SK-N-SH (cell line): ENCODE measurements around the gene RALGDS. TPM values are rescaled to one million over a fixed set of nuclear protein-coding genes. Genes with fewer than 3 reads are reported as not detected.
A peak's percentile ranks its signal among the peaks of the same experiment; 100 is the strongest.

Experiments
- CTCF ChIA-PET: fragments of 300-600, 350-600 bp; formaldehyde crosslinking; extraction: SDS; loops from one replicate; lab custom pipeline; 2021; lab: Yijun Ruan, JAX
- POLR2A ChIA-PET: fragments of 350-600 bp; sonication (Branson Sonifier 250); formaldehyde crosslinking; extraction: SDS; loops from one replicate; lab custom pipeline; 2020; ENCODE audit warnings: antibody characterized with exemption, inconsistent platforms; lab: Yijun Ruan, JAX
- DNase-seq: peaks from one replicate; pipeline ENCODE4 v3.0.0; 2012
- H2AFZ ChIP-seq: fragments of 200-600 bp; sonication (generic); 2 replicates; pipeline ENCODE4 v1.8.1; 2016; ENCODE audit warnings: antibody characterized with exemption, mild to moderate bottlenecking, low read depth
- H3F3A ChIP-seq: fragments of 200-600 bp; sonication (generic); replicated peaks from 2 replicates; pipeline ENCODE3; 2016; ENCODE audit warnings: antibody characterized with exemption, mild to moderate bottlenecking; ENCODE audit not compliant: insufficient read depth
- H3K27ac ChIP-seq, 2 experiments: fragments of 200-500 bp in 1 of 2; fragments of 200-600 bp in 1 of 2; sonication (Bioruptor generic) in 1 of 2; sonication (generic), shearing (Covaris generic) in 1 of 2; 2 replicates each; pipeline versions ENCODE4 v1.5.1 to v1.6.1; 2014 to 2016; ENCODE audit warnings: low read depth in 2 of 2, inconsistent platforms in 1 of 2, low read length in 1 of 2, mild to moderate bottlenecking in 1 of 2, mixed read lengths in 1 of 2
- H3K27me3 ChIP-seq: fragments of 200-600 bp; sonication (generic), shearing (Covaris generic); 2 replicates; pipeline ENCODE4 v1.6.1; 2016; ENCODE audit warnings: mixed run types; ENCODE audit not compliant: insufficient read depth
- H3K36me3 ChIP-seq, 2 experiments: fragments of 200-500 bp in 1 of 2; fragments of 200-600 bp in 1 of 2; sonication (Bioruptor generic) in 1 of 2; sonication (generic) in 1 of 2; replicated peaks in 1 of 2; 2 replicates each; pipeline versions ENCODE3 to v1.5.1; 2014 to 2016; ENCODE audit warnings: low read length in 1 of 2, mild to moderate bottlenecking in 1 of 2; ENCODE audit not compliant: insufficient read depth in 2 of 2, control insufficient read depth in 1 of 2
- H3K4me1 ChIP-seq, 2 experiments: fragments of 200-500 bp in 1 of 2; fragments of 200-600 bp in 1 of 2; sonication (Bioruptor generic) in 1 of 2; sonication (generic), shearing (Covaris generic) in 1 of 2; 2 replicates each; pipeline versions ENCODE4 v1.5.1 to v1.6.1; 2014 to 2016; ENCODE audit warnings: low read depth in 1 of 2, low read length in 1 of 2, mixed run types in 1 of 2; ENCODE audit not compliant: insufficient read depth in 2 of 2, control insufficient read depth in 1 of 2
- H3K4me2 ChIP-seq: fragments of 200-600 bp; sonication (generic), shearing (Covaris generic); 2 replicates; pipeline ENCODE4 v1.6.1; 2017; ENCODE audit warnings: mixed run types
- H3K4me3 ChIP-seq, 2 experiments: fragments of 200-500 bp in 1 of 2; fragments of 200-600 bp in 1 of 2; sonication (Bioruptor generic) in 1 of 2; sonication (generic), shearing (Covaris generic) in 1 of 2; 2 replicates each; pipeline versions ENCODE4 v1.5.1 to v1.8.1; 2014 to 2016; ENCODE audit warnings: low read depth in 2 of 2, inconsistent platforms in 1 of 2, low read length in 1 of 2, mild to moderate bottlenecking in 1 of 2, mixed read lengths in 1 of 2, moderate library complexity in 1 of 2
- H3K79me2 ChIP-seq: fragments of 200-600 bp; sonication (generic); 2 replicates; pipeline ENCODE4 v1.8.1; 2017; ENCODE audit warnings: mild to moderate bottlenecking; ENCODE audit not compliant: insufficient read depth
- H3K9ac ChIP-seq: fragments of 200-600 bp; sonication (generic); 2 replicates; pipeline ENCODE4 v1.6.1; 2017; ENCODE audit warnings: mixed run types
- H3K9me2 ChIP-seq: fragments of 200-600 bp; sonication (generic); 2 replicates; pipeline ENCODE4 v1.6.1; 2017; ENCODE audit warnings: mixed run types
- H3K9me3 ChIP-seq: fragments of 200-600 bp; sonication (generic); 2 replicates; pipeline ENCODE4 v1.6.1; 2017; ENCODE audit warnings: mixed run types, mild to moderate bottlenecking, moderate library complexity
- H4K20me1 ChIP-seq: fragments of 200-600 bp; sonication (generic); 2 replicates; pipeline ENCODE4 v1.6.1; 2017; ENCODE audit warnings: mild to moderate bottlenecking, mixed run types; ENCODE audit not compliant: insufficient read depth
- CHD2 ChIP-seq: fragments of 150-350 bp; IDR thresholded peaks from 2 replicates; pipeline ENCODE4 v1.6.1; 2018; ENCODE audit warnings: low read length; ENCODE audit not compliant: partially characterized antibody
- EP300 ChIP-seq, 2 experiments: IDR thresholded peaks; 2 replicates each; pipeline versions ENCODE4 v1.4.0 to v1.6.1; 2012; ENCODE audit warnings: borderline replicate concordance in 1 of 2, low read depth in 1 of 2, low read length in 1 of 2
- FOXJ3 ChIP-seq: sonication (generic); formaldehyde crosslinking; IDR thresholded peaks from 2 replicates; pipeline ENCODE4 v1.5.1; 2020; ENCODE audit warnings: mild to moderate bottlenecking, missing genetic modification reagents
- JUND ChIP-seq: IDR thresholded peaks from 2 replicates; pipeline ENCODE4 v1.4.0; 2012
- MAX ChIP-seq: IDR thresholded peaks from 2 replicates; pipeline ENCODE4 v1.4.0; 2012; ENCODE audit warnings: low read depth
- MEF2A ChIP-seq: IDR thresholded peaks from 2 replicates; pipeline ENCODE4 v1.4.0; 2012; ENCODE audit warnings: low read depth, borderline replicate concordance
- MXI1 ChIP-seq: IDR thresholded peaks from 2 replicates; pipeline ENCODE4 v1.6.1; 2012; ENCODE audit warnings: mild to moderate bottlenecking, low read depth, low read length, improper control_type of control experiment
- NFIC ChIP-seq: IDR thresholded peaks from 2 replicates; pipeline ENCODE4 v1.4.0; 2012; ENCODE audit warnings: borderline replicate concordance
- NRF1 ChIP-seq: IDR thresholded peaks from 2 replicates; pipeline ENCODE4 v1.6.1; 2012; ENCODE audit warnings: low read depth, mild to moderate bottlenecking, low read length
- PBX3 ChIP-seq: IDR thresholded peaks from 2 replicates; pipeline ENCODE4; 2012
- POLR2AphosphoS5 ChIP-seq: IDR thresholded peaks from 2 replicates; pipeline ENCODE4 v1.6.1; 2012; ENCODE audit warnings: low read depth, low read length
- RAD21 ChIP-seq: IDR thresholded peaks from 2 replicates; pipeline ENCODE4 v1.6.1; 2012; ENCODE audit warnings: mild to moderate bottlenecking, low read length
- TAF1 ChIP-seq: IDR thresholded peaks from 2 replicates; pipeline ENCODE4 v1.6.1; 2012; ENCODE audit warnings: low read depth, mild to moderate bottlenecking, low read length, moderate library complexity, borderline replicate concordance
- TCF12 ChIP-seq: IDR thresholded peaks from 2 replicates; pipeline ENCODE4 v1.4.0; 2012
- TEAD4 ChIP-seq: IDR thresholded peaks from 2 replicates; pipeline ENCODE4 v1.4.0; 2012; ENCODE audit warnings: mild to moderate bottlenecking, borderline replicate concordance; ENCODE audit not compliant: insufficient read depth
- YY1 ChIP-seq: IDR thresholded peaks from 2 replicates; pipeline ENCODE4 v1.4.0; 2012; ENCODE audit warnings: low read depth, mild to moderate bottlenecking
- WGBS: methylation state at CpG from one replicate; pipeline ENCODE4 v1.1.6; 2017; ENCODE audit warnings: low lambda C conversion rate; 5-methylcytosine and 5-hydroxymethylcytosine counted together
- polyA plus RNA-seq, 3 experiments: library from polyadenylated mRNA; depleted of rRNA; stranded (reverse); fragments of >200 nt; gene quantifications; 2 replicates each; pipeline ENCODE4 v1.2.3, GENCODE V29; 2012
- TF ChIP-seq, protein P1 (sequence below): IDR thresholded peaks from 2 replicates; pipeline ENCODE4 v1.4.0; 2012; ENCODE audit warnings: low read depth, borderline replicate concordance

RALGDS gene
- polyA plus RNA-seq, 1 of the 3 experiments (the other 2 are of a cell fraction) = 64.7 TPM

DNA sequence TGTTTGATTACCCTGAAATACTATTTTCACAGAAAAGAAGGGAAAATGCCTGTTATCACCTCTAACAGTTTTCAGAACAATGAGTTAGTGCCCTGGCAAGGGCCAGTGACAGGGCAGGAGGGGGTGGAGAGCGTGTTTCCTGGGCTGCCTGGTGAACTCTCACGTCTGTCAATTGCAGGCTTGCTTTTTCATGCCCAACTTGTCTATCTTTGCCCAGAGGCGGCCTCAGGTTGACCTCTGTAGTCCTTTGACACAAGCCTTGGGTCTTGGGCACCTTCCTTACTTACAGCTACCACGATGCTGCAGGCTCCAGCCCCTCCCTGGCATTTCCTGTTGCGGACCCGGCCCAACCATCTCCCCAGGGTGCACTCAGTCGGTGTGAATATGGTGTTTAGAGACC is 61.4 kb downstream of the RALGDS start:
- Histone ChIP-seq H3K4me2 (no peak overlapping the region), H3K4me1 (peaks cover 0 to 34% of the 10 kb centered on the region in 2 experiments; a peak in 1 of 4 replicates), H3K9ac (no peak overlapping the region), H4K20me1 (no peaks in the 10 kb centered on the region), H3K27ac (peak overlapping the region in 1 of 2 experiments; percentile 18; a peak in 1 of 4 replicates)
- DNase-seq = peak; percentile 32
- no peak for TF ChIP-seq EP300 (IDR thresholded peaks at IDR 0.05; ENCODE audit: borderline replicate concordance in 1 of 2, low read depth in 1 of 2, low read length in 1 of 2)
- TF ChIP-seq, all 33 proteins: peak for 0
- Histone ChIP-seq H3K27me3 (no peaks in the 10 kb centered on the region), H3K79me2 (no peaks in the 10 kb centered on the region), H2AFZ (no peak overlapping the region), H3K4me3 (no peak overlapping the region), H3F3A (no peaks in the 10 kb centered on the region), H3K9me2 (no peaks in the 10 kb centered on the region), H3K36me3 (peaks cover 2 to 25% of the 10 kb centered on the region in 2 experiments), H3K9me3 (no peaks in the 10 kb centered on the region)
- ChIA-PET POLR2A (no interaction called here), CTCF (interaction anchor here (1.9 to 4.0 kb wide), 3 partner anchors 20 to 86 kb away, joined by 4 to 28 read pairs (median 6); no protein-coding TSS in a partner anchor)
- WGBS = 88% methylated on average over 7 of the region's 7 CpGs

DNA sequence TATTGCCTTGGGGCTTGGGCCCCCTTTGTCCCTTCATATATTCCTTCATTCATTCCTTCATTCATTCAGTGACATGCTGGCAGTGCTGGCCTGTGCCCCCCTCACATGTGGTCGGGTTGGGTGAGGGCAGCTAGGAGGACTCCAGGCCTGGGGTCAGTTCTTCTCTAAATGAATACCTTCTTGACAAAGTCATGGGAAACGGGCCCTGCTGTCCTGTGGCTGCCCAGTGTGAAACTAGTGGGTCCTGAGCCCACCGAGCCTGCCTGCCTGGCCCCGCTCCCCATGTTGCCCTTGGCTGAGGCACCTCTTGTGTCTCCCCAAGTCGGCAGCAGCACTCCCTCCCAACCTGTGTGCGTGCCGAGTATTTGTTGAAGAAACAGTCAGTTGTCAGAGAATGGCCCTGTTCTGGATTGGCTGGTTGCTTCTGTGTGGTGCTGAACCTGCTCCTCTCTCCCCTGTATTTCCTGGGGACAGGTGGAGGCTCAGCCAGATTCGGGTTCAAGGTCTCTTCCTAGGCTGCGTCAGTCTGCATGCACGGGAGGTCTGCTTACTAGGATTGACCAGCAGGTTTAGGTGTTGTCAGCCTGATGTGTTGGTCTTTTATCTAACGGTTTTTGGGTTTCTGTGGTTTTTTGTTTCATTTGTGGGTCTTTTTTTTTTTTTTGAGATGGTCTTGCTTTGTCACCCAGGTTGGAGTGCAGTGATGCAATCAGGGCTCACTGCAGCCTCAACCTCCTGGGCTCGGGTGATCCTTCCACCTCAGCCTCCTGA is 62.3 kb downstream of the RALGDS start:
- H3K9me2 ChIP-seq = no peaks in the 10 kb centered on the region
- H2AFZ ChIP-seq = no peak overlapping the region
- peaks cover 0 to 40% of the 10 kb centered on the region in 2 experiments; a peak in 1 of 4 replicates for H3K4me1 ChIP-seq
- ChIA-PET CTCF (interaction anchor here (0.8 to 4.0 kb wide), 5 partner anchors 37 to 90 kb away, joined by 3 to 28 read pairs (median 4); no protein-coding TSS in a partner anchor), POLR2A (interaction anchor here (0.8 kb wide), 1 partner anchor 9 kb away, joined by 3 read pairs; no protein-coding TSS in a partner anchor)
- no peaks in the 10 kb centered on the region for H3F3A ChIP-seq
- no peak overlapping the region for H3K4me3 ChIP-seq
- no peak overlapping the region for H3K9ac ChIP-seq
- H3K27ac ChIP-seq = no peak overlapping the region; a peak in 1 of 4 replicates
- no peak for DNase-seq
- no peak overlapping the region for H3K4me2 ChIP-seq
- H3K79me2 ChIP-seq = no peaks in the 10 kb centered on the region
- no peaks in the 10 kb centered on the region for H4K20me1 ChIP-seq
- no peaks in the 10 kb centered on the region for H3K27me3 ChIP-seq
- TF ChIP-seq MXI1 = no peak
- TF ChIP-seq PBX3 = no peak
- no peak for TF ChIP-seq MAX
- no peak for TF ChIP-seq NRF1
- TF ChIP-seq NFIC = no peak
- no peak for TF ChIP-seq JUND
- TF ChIP-seq POLR2AphosphoS5 = no peak
- TF ChIP-seq, protein P1, sequence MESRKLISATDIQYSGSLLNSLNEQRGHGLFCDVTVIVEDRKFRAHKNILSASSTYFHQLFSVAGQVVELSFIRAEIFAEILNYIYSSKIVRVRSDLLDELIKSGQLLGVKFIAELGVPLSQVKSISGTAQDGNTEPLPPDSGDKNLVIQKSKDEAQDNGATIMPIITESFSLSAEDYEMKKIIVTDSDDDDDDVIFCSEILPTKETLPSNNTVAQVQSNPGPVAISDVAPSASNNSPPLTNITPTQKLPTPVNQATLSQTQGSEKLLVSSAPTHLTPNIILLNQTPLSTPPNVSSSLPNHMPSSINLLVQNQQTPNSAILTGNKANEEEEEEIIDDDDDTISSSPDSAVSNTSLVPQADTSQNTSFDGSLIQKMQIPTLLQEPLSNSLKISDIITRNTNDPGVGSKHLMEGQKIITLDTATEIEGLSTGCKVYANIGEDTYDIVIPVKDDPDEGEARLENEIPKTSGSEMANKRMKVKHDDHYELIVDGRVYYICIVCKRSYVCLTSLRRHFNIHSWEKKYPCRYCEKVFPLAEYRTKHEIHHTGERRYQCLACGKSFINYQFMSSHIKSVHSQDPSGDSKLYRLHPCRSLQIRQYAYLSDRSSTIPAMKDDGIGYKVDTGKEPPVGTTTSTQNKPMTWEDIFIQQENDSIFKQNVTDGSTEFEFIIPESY = no peak
- TF ChIP-seq TEAD4 = no peak
- TF ChIP-seq MEF2A = no peak
- TF ChIP-seq FOXJ3 (CRISPR knock-in tag) = no peak
- no peak for TF ChIP-seq TCF12
- TF ChIP-seq RAD21 = no peak
- TF ChIP-seq TAF1 = no peak
- TF ChIP-seq YY1 = no peak
- no peak for TF ChIP-seq CHD2
- WGBS = 92% methylated on average over 10 of the region's 12 CpGs
- H3K9me3 ChIP-seq = no peaks in the 10 kb centered on the region
- H3K36me3 ChIP-seq = peaks cover 2 to 34% of the 10 kb centered on the region in 2 experiments
